Superior temporal gyrus (tissue), 1 donor: ENCODE results near the gene SCG5.

Source experiments
- DNase-seq: peaks from one replicate; pipeline ENCODE4 v3.0.0-alpha.2; 2016; ENCODE audit errors: extremely low spot score

The SCG5 gene

GRCh38 chr15:32659340-32660155 is 18.0 kb downstream of the SCG5 start:
- no peak for DNase-seq

GRCh38 chr15:32663671-32664070 is 22.2 kb downstream of the SCG5 start:
- no peak for DNase-seq

DNA sequence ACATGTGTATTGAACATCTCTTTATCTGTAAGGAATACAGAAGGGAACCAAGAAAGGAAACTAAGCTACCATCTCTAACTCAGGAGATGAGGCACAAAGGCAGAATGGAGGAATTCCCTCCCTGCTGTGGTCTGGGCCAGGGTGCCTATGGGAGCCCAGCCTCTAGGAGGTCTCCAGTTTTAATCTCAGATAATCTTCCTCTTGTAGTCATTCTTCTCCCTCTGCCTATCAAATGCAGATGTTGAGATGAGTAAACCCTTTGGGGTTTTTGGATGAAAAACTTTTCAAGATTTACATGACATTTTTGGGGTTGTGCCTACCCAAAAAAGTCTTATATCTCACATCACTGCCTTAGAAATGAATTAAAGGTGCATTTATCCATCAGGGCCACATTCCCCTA is 23.3 kb downstream of the SCG5 start:
- no peak for DNase-seq

- DNase-seq, result peak; percentile 42
Observed at GRCh38 chr15:32667321-32667720, 25.8 kb downstream of the SCG5 start.

GRCh38 chr15:32668942-32669341 is 27.4 kb downstream of the SCG5 start:
- DNase-seq, result no peak

- DNase-seq, result peak; percentile 93
Observed at GRCh38 chr15:32669896-32670611, 28.5 kb downstream of the SCG5 start.

DNA sequence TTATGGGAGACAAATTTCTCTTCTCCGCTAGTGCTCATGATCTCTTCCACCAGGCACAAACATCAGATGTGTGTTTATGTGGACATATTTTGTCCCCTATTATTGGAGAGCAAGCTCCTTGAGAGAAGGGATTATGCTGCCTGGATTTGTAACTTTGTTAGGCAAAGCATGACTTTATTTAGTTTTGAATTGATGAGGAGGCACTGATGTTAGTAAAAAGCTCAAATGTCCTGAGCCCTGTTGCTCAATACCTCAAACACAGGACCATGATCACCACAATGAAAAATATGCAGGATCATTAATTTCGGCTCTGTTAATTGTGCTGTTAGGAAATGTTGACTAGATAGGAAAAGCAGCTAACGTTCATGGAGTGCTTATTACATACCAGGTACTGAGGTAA is 29.1 kb downstream of the SCG5 start:
- no peak for DNase-seq

GRCh38 chr15:32671339-32672325 is 30.1 kb downstream of the SCG5 start:
- peak; percentile 76 for DNase-seq

- DNase-seq, result no peak
Observed at GRCh38 chr15:32674681-32675080, 33.2 kb downstream of the SCG5 start.

GRCh38 chr15:32675466-32675865 is 34.0 kb downstream of the SCG5 start:
- peak; percentile 29 for DNase-seq

GRCh38 chr15:32676169-32676568 is 34.7 kb downstream of the SCG5 start:
- peak; percentile 34 for DNase-seq

GRCh38 chr15:32677238-32677750 is 35.8 kb downstream of the SCG5 start:
- peak; percentile 42 for DNase-seq

- DNase-seq, result no peak
Observed at GRCh38 chr15:32679298-32679690, 37.8 kb downstream of the SCG5 start.

DNA sequence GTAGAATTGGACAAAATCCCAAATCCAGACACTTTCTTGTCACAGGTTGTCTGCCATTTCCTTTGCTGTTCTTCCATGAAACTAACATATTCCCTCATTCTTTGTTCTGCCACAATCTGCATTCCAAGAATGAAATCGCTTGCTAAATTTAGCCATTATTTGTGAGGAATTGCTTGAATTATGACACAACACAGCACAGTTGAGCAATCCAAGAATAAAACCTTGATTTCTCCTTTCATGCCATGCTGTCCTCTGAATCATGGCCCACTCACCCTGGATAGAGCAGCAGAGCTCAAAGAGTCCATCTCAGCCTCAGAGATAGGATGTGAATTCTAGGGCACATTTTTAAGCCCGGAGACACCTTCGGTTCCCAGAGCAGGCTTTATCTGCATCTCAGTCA is 41.1 kb downstream of the SCG5 start:
- DNase-seq, result no peak

- DNase-seq, result no peak
Observed at GRCh38 chr15:32682977-32683630, 41.6 kb downstream of the SCG5 start.

DNA sequence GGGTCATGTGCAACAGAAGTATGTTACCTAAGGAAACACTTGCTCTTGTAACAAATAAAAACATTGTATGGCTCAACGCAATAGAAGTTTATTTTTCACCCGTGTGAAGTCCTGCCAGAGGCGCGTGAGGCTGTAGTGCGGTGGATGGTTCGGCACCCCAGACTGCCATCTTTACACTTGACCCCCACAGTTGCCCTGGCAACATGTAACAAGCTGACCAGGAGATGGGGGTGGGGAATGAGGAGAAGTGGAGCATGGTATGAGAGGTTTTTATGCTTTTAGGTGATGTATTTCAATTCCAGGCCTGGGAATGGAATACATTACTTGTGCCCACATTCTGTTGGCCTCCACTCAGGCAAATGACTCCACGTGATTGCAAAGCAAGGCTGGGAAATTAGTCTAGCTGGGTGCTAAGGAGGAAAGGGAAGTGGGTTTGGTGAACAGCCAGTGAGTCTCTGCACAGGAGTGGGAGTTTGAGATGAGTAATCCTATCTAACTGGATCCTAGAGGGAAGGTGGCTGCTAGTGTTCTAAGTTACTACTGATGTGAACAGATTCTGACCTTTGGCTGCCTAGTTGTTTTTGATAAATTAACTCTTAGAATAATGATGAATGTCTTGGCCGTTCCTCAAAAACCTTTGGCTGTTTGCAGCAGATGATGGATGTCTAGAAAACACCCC is 42.5 kb downstream of the SCG5 start:
- peak; percentile 51 for DNase-seq

GRCh38 chr15:32685576-32685975 is 44.1 kb downstream of the SCG5 start:
- DNase-seq, result no peak

DNA sequence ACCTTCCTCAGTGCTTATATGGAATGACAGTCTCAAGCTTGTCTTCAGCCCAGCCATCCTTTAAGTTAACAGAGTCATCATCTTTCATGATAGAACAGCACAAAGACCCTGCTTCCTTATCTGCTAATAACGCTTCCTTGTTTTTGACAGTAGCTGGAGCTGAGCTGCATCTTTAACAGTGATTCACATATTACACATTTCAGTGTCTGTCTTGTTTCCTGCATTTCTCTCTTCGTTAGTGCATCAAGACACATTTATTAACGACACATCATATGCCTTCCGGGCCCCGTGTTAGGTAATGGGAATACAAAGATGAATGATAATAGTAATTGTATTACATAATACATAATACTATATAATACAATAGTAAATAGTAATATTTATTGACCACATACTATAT is 46.0 kb downstream of the SCG5 start:
- no peak for DNase-seq

- no peak for DNase-seq
Observed at GRCh38 chr15:32688151-32688639, 46.7 kb downstream of the SCG5 start.

DNA sequence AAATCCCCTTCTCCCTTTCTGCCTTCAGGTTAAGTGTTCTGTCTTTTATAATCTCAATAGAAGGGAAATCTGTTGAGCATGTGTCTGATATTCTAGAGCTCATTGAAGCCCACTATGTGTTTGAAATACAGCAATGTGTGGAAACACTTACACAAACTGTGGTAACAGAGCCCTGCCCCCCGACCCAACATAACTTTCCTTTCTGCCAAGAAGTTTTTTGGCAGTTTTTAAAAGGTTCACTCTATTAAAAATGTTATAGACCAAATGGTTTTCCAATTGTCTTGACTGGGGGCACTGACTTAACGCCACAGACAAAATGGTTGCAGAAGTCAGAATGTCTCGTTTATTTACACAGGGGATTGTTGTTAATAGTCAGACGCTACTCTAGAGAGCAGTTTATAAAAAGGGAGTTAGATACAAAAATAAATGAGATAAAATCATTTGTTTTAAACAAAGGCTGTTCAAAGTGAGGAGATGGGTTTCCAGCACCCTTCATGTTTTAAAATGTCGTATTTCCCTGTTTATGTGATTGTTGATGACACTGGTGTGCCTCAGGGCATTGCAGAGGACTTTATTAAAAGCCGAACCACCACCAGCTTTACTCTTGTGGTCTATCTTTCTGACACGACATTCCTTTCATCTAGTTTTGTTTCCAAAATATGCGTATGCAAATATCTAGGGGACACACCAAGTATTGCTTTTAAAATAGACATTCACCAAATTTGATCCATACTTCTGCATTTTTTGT is 49.6 kb downstream of the SCG5 start:
- DNase-seq, result no peak
